NCI-H2196 (cell line): ENCODE data around the gene EMILIN2.

Experiments
- DNase-seq: peaks from one replicate; lab custom pipeline; 2025; ENCODE audit not compliant: unreplicated experiment; lab: John Stamatoyannopoulos, UW

EMILIN2 gene

DNA sequence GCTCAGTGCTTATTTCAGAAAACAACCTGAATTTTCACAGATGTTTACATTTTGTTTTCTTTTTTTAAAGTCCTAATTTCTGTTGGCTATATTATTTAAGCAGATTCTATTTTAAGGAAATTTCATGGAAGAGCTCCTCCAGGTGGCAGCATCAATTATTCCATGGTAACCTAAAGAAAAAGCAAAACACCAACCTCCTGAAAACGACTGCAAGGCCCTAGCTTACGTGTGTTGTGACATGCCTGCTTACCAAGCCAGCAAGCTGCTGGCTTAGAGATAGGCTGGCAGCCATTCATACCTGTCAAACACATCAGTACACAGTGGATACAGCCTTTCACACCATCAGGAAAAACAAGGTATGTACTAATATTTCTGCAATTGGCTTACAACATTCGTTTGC lies 101.2 kb downstream of the EMILIN2 start:
- DNase-seq = no peak

DNA sequence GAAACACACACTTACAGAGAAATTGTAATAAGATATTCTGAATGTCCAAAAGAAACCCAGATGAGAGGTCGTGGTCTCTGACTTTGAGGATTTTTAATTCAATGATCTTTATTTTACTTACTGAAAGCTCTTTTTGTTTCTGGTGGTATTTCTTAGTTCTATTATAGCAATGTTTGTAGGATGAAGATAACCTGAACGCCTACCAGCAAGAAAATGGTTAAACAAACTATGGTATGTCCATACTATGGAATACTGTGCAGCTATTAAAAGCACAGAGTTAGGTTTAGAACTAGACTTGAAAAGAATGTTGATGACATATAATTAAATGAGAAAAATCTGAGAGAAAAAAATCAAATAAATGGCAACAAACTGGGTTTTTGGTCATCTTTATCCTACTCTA lies 105.8 kb downstream of the EMILIN2 start:
- DNase-seq = no peak

DNA sequence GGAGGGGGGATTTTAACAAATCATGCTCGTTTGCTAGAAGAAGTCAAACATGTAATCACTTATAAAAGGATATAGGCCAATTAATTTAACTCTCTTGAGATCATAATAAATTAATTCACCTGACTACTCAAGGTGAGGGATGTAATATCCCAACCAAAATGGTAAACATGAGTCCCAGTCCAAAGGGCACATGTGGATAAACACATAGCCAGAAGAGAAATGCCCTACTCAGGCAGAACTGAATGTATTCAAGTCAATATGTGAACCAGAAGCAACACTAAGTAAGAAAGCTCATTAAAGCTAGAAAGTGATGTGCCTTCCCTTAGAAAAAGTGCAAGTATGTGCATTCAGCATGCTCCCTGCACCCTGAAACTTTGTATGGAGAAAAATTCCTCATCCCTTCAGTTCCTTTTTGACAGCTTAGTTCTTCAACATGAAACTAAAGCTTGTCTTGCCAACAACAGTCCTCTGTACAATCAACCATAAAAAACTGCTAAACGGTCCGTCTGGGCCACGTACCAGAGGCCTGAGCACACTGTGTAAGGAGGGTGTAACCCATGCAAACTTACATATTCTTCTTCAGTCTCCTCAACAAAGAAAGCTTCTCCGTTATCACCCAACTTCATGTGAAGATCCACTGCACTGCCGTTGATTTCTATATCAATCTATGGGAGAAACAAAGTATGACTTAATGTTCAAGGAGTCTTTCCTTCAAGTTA lies 107.3 kb downstream of the EMILIN2 start:
- DNase-seq = no peak

DNA sequence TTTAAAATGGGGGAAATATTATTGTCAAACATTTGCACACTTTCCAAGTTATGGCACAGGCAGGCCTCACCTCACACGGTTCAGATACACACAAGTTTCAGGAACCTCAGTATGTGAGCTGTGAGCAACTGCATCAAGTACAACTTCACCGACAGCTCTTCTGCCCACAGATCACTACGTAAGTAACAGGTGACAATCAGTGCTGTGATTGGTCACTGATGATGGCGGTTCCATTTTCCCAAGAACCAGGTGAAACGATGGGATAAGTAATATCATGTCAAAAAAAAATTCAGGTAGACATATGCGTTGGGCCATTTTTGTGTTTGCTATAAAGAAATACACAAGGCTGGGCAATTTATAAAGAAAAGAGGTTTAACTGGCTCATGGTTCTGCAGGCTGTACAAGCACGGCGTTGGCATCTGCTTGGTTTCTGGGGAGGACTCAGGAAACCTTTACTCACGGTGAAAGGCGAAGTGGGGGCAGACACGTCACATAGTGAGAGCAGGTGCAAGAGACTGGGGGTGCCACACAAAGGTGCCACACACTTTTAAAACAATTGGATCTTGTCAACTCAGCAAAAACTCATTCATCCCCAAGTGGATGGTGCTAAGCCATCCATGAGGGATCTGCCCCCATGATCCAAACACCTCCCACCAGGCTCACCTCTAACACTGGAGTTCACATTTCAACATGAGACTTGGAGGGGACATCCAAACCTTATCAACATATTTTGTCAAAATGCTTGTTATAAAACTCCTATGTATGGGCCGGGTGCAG lies 108.3 kb downstream of the EMILIN2 start:
- no peak for DNase-seq

DNA sequence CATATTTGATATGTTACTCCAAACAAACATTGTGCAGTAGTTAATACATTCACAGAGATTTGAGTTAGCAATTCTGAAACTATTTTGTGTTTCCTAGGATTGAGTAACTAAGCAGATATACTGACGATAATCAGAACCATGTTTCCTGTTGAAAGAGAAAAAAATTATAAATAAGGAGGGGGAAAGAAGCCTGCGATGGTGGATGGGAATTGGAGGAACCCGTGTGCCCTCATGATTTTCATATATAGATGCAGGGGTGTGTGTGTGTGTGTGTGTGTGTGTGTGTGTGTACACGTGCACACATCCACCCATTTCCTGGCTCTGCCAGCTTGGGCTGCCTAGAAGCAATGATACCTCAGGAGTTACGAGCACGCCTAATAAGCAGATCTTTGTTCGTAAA lies 109.2 kb downstream of the EMILIN2 start:
- no peak for DNase-seq

DNA sequence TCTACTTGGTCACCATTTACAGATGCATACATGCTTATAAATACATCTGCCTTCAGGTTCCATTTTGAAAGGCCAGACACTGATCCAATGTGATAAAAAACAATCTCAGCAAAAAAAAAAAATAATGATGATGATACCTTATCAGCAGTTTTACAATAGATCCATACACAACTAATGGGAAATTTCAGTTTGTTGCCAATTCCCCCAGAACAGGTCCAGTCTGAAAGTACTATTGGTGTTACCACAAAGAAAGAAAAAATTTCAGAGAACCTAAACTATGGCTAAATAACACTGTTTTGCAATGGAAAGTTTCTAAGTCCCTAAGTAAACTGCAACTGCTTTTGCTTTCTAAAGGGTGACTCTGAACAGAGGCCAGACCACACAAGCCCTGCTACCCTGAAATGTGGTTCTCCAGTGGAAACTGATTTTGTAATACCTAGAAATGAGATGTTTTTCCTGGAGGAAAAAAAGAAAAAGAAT lies 112.1 kb downstream of the EMILIN2 start:
- DNase-seq = no peak

DNA sequence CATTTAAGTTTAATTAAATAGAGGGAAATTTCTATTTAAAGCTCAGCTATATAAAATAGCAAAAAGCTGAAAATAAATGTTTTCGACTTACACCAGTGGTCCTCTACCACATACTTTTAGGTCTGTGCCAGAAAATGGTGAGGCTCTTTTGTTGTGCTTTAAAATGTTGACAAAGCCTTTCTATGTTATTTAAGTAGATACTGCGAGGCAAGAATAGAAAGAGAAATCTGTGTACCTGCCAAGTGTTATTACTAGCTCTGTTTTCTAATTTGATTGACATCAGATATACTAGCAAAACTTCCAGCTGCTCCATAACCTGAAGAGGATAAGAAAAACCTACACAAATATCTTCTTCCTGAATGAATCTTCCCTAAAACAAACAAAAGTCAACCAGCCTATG lies 112.5 kb downstream of the EMILIN2 start:
- DNase-seq = no peak

DNA sequence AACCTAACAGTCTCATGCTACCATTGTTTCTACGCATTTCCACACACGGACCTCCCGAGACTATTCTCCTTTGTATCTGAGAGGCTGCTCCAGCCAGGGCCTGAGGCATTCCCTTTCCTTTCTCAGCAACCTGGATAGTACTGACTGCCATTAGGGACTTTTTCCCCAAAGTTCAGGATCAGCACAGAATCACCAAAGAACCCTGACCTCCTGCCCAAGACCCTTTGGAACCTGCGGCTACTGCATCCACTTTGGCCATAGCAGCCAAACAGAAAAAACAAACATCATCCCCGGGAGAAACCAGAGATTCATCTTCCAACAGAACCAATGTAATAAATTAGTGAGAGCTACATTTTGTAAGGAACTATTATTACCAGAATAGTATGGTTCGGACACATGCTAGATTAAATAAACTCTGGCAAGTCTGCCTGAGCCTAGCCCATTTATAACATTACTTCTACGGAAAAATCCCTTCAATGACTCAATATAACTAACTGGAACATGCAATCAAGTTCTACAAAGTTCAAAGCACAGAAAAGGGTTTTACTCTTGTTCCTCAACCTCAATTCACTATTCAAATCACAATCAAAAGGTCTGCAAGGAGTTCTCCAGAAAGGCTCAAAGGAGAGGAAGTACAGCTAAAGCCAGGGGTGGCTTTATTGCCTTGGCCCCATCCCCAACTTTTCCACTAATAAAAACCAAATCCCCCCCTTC lies 114.3 kb downstream of the EMILIN2 start:
- DNase-seq = no peak

DNA sequence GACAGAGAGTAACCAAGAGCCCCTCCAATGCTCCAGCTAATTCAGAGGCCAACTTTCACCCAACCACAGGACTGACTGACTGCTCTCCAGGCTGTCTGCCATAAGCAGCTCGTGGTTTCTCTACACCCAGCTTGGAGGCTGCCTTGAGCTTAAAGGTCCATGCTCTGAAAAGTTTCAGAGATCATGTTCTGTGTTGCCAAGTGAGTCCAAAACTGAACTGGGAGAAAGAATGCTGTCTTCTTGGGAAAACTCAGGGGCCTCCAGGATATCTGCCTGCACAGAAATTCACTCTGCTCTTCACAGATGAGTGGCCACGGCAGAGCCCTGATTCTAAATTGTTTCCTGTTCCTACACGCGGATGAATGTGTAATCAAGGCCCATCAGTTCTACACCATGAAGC lies 115.0 kb downstream of the EMILIN2 start:
- DNase-seq = no peak

DNA sequence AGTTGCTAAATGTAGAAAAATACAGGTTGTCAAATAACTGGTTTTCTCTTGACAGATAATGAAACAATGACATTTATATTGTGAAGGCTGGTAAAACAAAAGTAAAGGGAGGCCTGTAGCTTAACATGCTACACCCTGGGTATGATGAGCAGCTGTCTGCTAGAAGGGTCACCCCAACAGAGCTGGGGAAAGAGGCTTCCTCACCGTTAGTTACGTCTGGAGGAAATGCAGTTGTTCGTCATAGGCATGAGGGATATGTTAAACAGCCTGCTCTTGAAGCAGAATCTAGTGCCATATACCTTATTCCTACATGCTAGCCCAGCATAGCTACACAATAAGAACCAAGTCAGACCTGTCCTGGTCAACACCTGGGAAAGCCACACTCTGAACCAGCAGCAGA lies 116.2 kb downstream of the EMILIN2 start:
- DNase-seq = no peak

DNA sequence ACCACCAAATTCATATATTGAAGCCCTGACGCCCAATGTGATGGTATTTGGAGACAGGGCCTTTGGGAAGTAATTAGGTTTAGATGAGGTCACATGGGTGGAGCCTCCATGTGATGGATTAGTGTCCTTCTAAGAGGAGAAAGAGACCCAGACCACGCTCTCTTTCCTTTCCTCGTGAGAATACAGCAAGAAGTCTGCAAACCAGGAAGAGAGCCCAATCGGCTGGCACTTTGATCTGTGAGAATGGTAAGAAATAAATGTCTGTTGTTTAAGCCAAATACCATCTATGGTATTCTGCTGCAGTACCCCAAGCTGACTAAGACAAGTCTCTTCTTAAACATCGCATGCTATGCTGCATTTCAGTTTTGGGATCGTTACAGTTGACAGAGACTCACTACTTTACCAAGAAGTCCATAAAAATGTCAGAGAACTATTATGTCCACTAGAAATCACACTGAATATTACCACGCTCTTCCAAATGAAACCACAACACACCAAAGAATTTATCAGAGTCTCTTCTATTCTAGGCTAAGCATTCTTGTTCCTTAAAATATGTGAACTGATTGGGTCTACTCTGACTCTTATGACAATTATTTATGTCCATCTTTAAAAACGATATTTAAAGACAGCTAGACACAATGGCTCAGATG lies 117.7 kb downstream of the EMILIN2 start:
- DNase-seq = no peak
